HepG2 (cell line): Measurements from ENCODE around the gene HCK. TPM values are rescaled to one million over a fixed set of nuclear protein-coding genes. Genes with fewer than 3 reads are reported as not detected.
A peak's percentile ranks its signal among the peaks of the same experiment; 100 is the strongest.

ENCODE experiments used
- ARHGAP35 ChIP-seq: sonication (generic); formaldehyde crosslinking; IDR thresholded peaks from 2 replicates; pipeline ENCODE4 v1.9.0; 2022; ENCODE audit warnings: mild to moderate bottlenecking, inconsistent platforms, moderate library complexity, missing genetic modification reagents, borderline replicate concordance
- CAMTA2 ChIP-seq: sonication (generic); formaldehyde crosslinking; IDR thresholded peaks from 2 replicates; pipeline ENCODE4 v1.4.0; 2020; ENCODE audit warnings: mild to moderate bottlenecking, missing genetic modification reagents, borderline replicate concordance
- FLYWCH1 ChIP-seq: sonication (generic); formaldehyde crosslinking; IDR thresholded peaks from 2 replicates; pipeline ENCODE4 v1.8.1; 2023; ENCODE audit warnings: mild to moderate bottlenecking, missing genetic modification reagents
- FOXK2 ChIP-seq: fragments of 450-650 bp; IDR thresholded peaks from 2 replicates; pipeline ENCODE4 v1.6.1; 2016
- GABPB1 ChIP-seq: IDR thresholded peaks from 2 replicates; pipeline ENCODE4 v1.6.1; 2016; ENCODE audit warnings: mild to moderate bottlenecking, missing genetic modification reagents, moderate library complexity, missing compliant biosample characterization
- KLF16 ChIP-seq, 2 experiments: sonication (generic) in 1 of 2; formaldehyde crosslinking in 1 of 2; IDR thresholded peaks; 2 replicates each; pipeline versions ENCODE4 v1.6.1 to v1.8.0; 2016 to 2023; ENCODE audit warnings: missing genetic modification reagents in 2 of 2, missing compliant biosample characterization in 1 of 2
- KMT2B ChIP-seq: IDR thresholded peaks from 2 replicates; pipeline ENCODE4 v1.6.1; 2016; ENCODE audit warnings: missing genetic modification reagents, missing compliant biosample characterization
- MTF2 ChIP-seq: sonication (generic); formaldehyde crosslinking; IDR thresholded peaks from 2 replicates; pipeline ENCODE4 v1.5.0; 2020; ENCODE audit warnings: missing genetic modification reagents, borderline replicate concordance
- NPAS2 ChIP-seq: sonication (generic); formaldehyde crosslinking; IDR thresholded peaks from 2 replicates; pipeline ENCODE4 v1.8.0; 2022; ENCODE audit warnings: mild to moderate bottlenecking, missing genetic modification reagents, borderline replicate concordance
- PTBP1 ChIP-seq: fragments of 200-400 bp; formaldehyde crosslinking; IDR thresholded peaks from 2 replicates; pipeline ENCODE4 v1.6.1; 2018; ENCODE audit warnings: low read length, low read depth; ENCODE audit not compliant: poor library complexity, severe bottlenecking
- REPIN1 ChIP-seq: sonication (generic); formaldehyde crosslinking; IDR thresholded peaks from 2 replicates; pipeline ENCODE4 v1.8.0; 2022; ENCODE audit warnings: missing genetic modification reagents, low read depth, mild to moderate bottlenecking, borderline replicate concordance
- WIZ ChIP-seq: sonication (generic); formaldehyde crosslinking; IDR thresholded peaks from 2 replicates; pipeline ENCODE4 v1.5.1; 2020; ENCODE audit warnings: mild to moderate bottlenecking, missing genetic modification reagents
- ZBTB21 ChIP-seq: sonication (generic); formaldehyde crosslinking; IDR thresholded peaks from 2 replicates; pipeline ENCODE4 v1.4.0; 2020; ENCODE audit warnings: missing genetic modification reagents
- ZC3H13 ChIP-seq: sonication (generic); formaldehyde crosslinking; IDR thresholded peaks from 2 replicates; pipeline ENCODE4 v1.8.1; 2023; ENCODE audit warnings: mild to moderate bottlenecking, missing genetic modification reagents, moderate library complexity
- ZFP82 ChIP-seq: sonication (generic); formaldehyde crosslinking; IDR thresholded peaks from 2 replicates; pipeline ENCODE4 v1.5.1; 2020; ENCODE audit warnings: mild to moderate bottlenecking, missing genetic modification reagents, borderline replicate concordance
- ZNF275 ChIP-seq: sonication (generic); formaldehyde crosslinking; IDR thresholded peaks from 2 replicates; pipeline ENCODE4 v1.8.0; 2022; ENCODE audit warnings: missing genetic modification reagents, mild to moderate bottlenecking, inconsistent platforms, borderline replicate concordance
- ZNF567 ChIP-seq: sonication (generic); formaldehyde crosslinking; IDR thresholded peaks from 2 replicates; pipeline ENCODE4 v1.8.1; 2023; ENCODE audit warnings: mild to moderate bottlenecking, missing genetic modification reagents, borderline replicate concordance
- ZNF614 ChIP-seq: IDR thresholded peaks from 2 replicates; pipeline ENCODE4 v1.6.1; 2018; ENCODE audit warnings: missing biosample characterization, missing genetic modification reagents, inconsistent platforms, borderline replicate concordance
- ZNF615 ChIP-seq: sonication (generic); formaldehyde crosslinking; IDR thresholded peaks from 2 replicates; pipeline ENCODE4 v1.5.0; 2020; ENCODE audit warnings: mild to moderate bottlenecking, missing genetic modification reagents, borderline replicate concordance
- ZNF674 ChIP-seq: sonication (generic); formaldehyde crosslinking; IDR thresholded peaks from 2 replicates; pipeline ENCODE4 v1.5.0; 2020; ENCODE audit warnings: low read depth, mild to moderate bottlenecking, missing genetic modification reagents
- ZNF83 ChIP-seq: sonication (generic); formaldehyde crosslinking; IDR thresholded peaks from 2 replicates; pipeline ENCODE4 v1.4.0; 2020; ENCODE audit warnings: missing genetic modification reagents, mild to moderate bottlenecking, borderline replicate concordance
- ZSCAN31 ChIP-seq: sonication (generic); formaldehyde crosslinking; IDR thresholded peaks from 2 replicates; pipeline ENCODE4 v1.5.0; 2020; ENCODE audit warnings: low read depth, mild to moderate bottlenecking, missing genetic modification reagents
- polyA plus RNA-seq, 8 experiments: library from polyadenylated mRNA; depleted of rRNA in 3 of 8; stranded (reverse) in 7 of 8; unstranded in 1 of 8; fragments of >200 nt; fragmentation: Illumina TruSeq in 4 of 8; extraction: Trizol in 4 of 8; gene quantifications; 2 replicates each; pipeline versions ENCODE4 v1.2.1 to v1.2.3, GENCODE V29; 2011 to 2016; ENCODE audit warnings: low read depth in 4 of 8, missing spikeins in 1 of 8, mixed read lengths in 1 of 8; ENCODE audit not compliant: insufficient read depth in 1 of 8
- total RNA-seq, 5 experiments: library from RNA; depleted of rRNA; stranded (reverse); fragments of >200 nt; fragmentation: Illumina TruSeq; extraction: Trizol; gene quantifications; 2 replicates each; pipeline ENCODE4 v1.2.3, GENCODE V29; 2016; ENCODE audit warnings: low read depth in 1 of 5
- TF ChIP-seq, protein P1 (sequence below): sonication (generic); formaldehyde crosslinking; IDR thresholded peaks from 2 replicates; pipeline ENCODE4 v1.5.0; 2020; ENCODE audit warnings: mild to moderate bottlenecking, missing genetic modification reagents, borderline replicate concordance
- TF ChIP-seq, protein P2 (sequence below): IDR thresholded peaks from 2 replicates; pipeline ENCODE4 v1.6.1; 2016; ENCODE audit warnings: mild to moderate bottlenecking, missing biosample characterization, missing genetic modification reagents

Gene HCK
- total and polyA plus RNA-seq, 2 of the 13 experiments (the other 11 are each of a cell fraction or from before 2014, with no cell fraction given) = 0.04 TPM; not detected in 1

- TF ChIP-seq PTBP1 (no peak), ARHGAP35 (no peak), KLF16 (CRISPR knock-in tag; IDR thresholded peaks at IDR 0.05) (peak in 1 of 2 experiments; percentile 84; a peak in 1 of 4 replicates), FOXK2 (no peak), ZNF83 (CRISPR knock-in tag) (no peak), FLYWCH1 (CRISPR knock-in tag) (0 out of 2 replicates have a peak, but pooled peaks have one; percentile 0), KMT2B (no peak), WIZ (CRISPR knock-in tag) (no peak), NPAS2 (CRISPR knock-in tag) (0 out of 2 replicates have a peak, but pooled peaks have one; percentile 19), MTF2 (no peak), ZBTB21 (CRISPR knock-in tag) (0 out of 2 replicates have a peak, but pooled peaks have one; percentile 21), ZNF567 (CRISPR knock-in tag) (peak; percentile 51; the same call in 1 of the 2 replicates), ZFP82 (no peak), ZNF615 (CRISPR knock-in tag) (0 out of 2 replicates have a peak, but pooled peaks have one; percentile 43), ZNF275 (0 out of 2 replicates have a peak, but pooled peaks have one; percentile 56), ZSCAN31 (CRISPR knock-in tag) (no peak), CAMTA2 (CRISPR knock-in tag) (peak; percentile 39; the same call in 1 of the 2 replicates), ZC3H13 (CRISPR knock-in tag) (no peak), ZNF674 (CRISPR knock-in tag) (0 out of 2 replicates have a peak, but pooled peaks have one; percentile 62), ZNF614 (CRISPR knock-in tag) (no peak), REPIN1 (CRISPR knock-in tag) (peak; percentile 2; the same call in 1 of the 2 replicates), GABPB1 (CRISPR knock-in tag) (no peak)
- TF ChIP-seq, protein P1, sequence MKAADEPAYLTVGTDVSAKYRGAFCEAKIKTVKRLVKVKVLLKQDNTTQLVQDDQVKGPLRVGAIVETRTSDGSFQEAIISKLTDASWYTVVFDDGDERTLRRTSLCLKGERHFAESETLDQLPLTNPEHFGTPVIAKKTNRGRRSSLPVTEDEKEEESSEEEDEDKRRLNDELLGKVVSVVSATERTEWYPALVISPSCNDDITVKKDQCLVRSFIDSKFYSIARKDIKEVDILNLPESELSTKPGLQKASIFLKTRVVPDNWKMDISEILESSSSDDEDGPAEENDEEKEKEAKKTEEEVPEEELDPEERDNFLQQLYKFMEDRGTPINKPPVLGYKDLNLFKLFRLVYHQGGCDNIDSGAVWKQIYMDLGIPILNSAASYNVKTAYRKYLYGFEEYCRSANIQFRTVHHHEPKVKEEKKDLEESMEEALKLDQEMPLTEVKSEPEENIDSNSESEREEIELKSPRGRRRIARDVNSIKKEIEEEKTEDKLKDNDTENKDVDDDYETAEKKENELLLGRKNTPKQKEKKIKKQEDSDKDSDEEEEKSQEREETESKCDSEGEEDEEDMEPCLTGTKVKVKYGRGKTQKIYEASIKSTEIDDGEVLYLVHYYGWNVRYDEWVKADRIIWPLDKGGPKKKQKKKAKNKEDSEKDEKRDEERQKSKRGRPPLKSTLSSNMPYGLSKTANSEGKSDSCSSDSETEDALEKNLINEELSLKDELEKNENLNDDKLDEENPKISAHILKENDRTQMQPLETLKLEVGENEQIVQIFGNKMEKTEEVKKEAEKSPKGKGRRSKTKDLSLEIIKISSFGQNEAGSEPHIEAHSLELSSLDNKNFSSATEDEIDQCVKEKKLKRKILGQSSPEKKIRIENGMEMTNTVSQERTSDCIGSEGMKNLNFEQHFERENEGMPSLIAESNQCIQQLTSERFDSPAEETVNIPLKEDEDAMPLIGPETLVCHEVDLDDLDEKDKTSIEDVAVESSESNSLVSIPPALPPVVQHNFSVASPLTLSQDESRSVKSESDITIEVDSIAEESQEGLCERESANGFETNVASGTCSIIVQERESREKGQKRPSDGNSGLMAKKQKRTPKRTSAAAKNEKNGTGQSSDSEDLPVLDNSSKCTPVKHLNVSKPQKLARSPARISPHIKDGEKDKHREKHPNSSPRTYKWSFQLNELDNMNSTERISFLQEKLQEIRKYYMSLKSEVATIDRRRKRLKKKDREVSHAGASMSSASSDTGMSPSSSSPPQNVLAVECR (CRISPR knock-in tag) = no peak
- TF ChIP-seq, protein P2, sequence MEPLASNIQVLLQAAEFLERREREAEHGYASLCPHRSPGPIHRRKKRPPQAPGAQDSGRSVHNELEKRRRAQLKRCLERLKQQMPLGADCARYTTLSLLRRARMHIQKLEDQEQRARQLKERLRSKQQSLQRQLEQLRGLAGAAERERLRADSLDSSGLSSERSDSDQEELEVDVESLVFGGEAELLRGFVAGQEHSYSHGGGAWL (CRISPR knock-in tag) = no peak
These were observed 58.2 kb downstream of the HCK start (continued) for GRCh38 chr20:32110173-32110704.
